Adipocyte (in vitro differentiated cells): ENCODE data around the gene APOBEC3H.

Source experiments
- DNase-seq: peaks from one replicate; pipeline ENCODE4 v3.0.0-alpha.2; 2015; ENCODE audit warnings: low read depth
- H3K27me3 ChIP-seq: replicated peaks from 2 replicates; pipeline ENCODE4 v1.7.0; 2013; ENCODE audit warnings: mild to moderate bottlenecking, low read length, moderate library complexity; ENCODE audit not compliant: control insufficient read depth, insufficient read depth
- H3K36me3 ChIP-seq: 2 replicates; pipeline ENCODE4 v1.7.0; 2013; ENCODE audit warnings: low read length, mild to moderate bottlenecking, moderate library complexity; ENCODE audit not compliant: control insufficient read depth, insufficient read depth, severe bottlenecking
- H3K4me1 ChIP-seq: 2 replicates; pipeline ENCODE4 v1.7.0; 2013; ENCODE audit warnings: mild to moderate bottlenecking, low read length, moderate library complexity; ENCODE audit not compliant: control insufficient read depth, insufficient read depth
- H3K4me3 ChIP-seq: 2 replicates; pipeline ENCODE4 v1.7.0; 2013; ENCODE audit warnings: mild to moderate bottlenecking, low read length, moderate library complexity
- H3K9ac ChIP-seq: 2 replicates; pipeline ENCODE4 v1.7.0; 2013; ENCODE audit warnings: mild to moderate bottlenecking, low read length, moderate library complexity
- H3K9me3 ChIP-seq: 2 replicates; pipeline ENCODE4 v1.7.0; 2013; ENCODE audit warnings: mild to moderate bottlenecking, low read length, moderate library complexity; ENCODE audit not compliant: control insufficient read depth

APOBEC3H gene

GRCh38 chr22:39115977-39116621 lies 19.1 kb downstream of the APOBEC3H start:
- H3K4me3 ChIP-seq, result no peak overlapping the region

GRCh38 chr22:39117585-39118191 lies 20.6 kb downstream of the APOBEC3H start:
- H3K27me3 ChIP-seq, result peaks cover 26% of the 10 kb centered on the region
- H3K36me3 ChIP-seq, result no peaks in the 10 kb centered on the region
- H3K4me1 ChIP-seq, result no peaks in the 10 kb centered on the region
- H3K9ac ChIP-seq, result no peak overlapping the region
- no peaks in the 10 kb centered on the region for H3K9me3 ChIP-seq
- DNase-seq, result peak; percentile 60
- H3K4me3 ChIP-seq, result no peak overlapping the region

More at GRCh38 chr22:39115977-39116621, 19.1 kb downstream of the APOBEC3H start:
- H3K9ac ChIP-seq, result no peak overlapping the region
- no peaks in the 10 kb centered on the region for H3K9me3 ChIP-seq
- H3K4me1 ChIP-seq, result no peaks in the 10 kb centered on the region
- no peaks in the 10 kb centered on the region for H3K36me3 ChIP-seq
- H3K27me3 ChIP-seq, result peaks cover 28% of the 10 kb centered on the region
- DNase-seq, result no peak

DNA sequence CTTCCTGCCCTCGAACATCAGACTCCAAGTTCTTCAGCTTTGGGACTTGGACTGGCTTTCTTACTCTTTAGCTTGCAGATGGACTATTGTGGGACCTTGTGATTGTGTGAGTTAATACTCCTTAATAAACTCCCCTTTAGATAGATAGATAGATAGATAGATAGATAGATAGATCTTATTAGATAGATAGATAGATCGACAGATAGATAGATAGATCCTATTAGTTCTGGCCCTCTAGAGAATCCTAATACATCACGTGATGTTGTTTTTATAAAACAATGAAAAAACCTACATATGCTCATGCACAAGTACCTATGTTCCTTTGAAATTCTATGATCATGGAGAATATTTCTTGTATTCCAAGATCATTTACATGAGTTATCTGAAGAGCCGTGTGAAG lies 23.9 kb downstream of the APOBEC3H start:
- no peaks in the 10 kb centered on the region for H3K36me3 ChIP-seq
- no peak for DNase-seq
- H3K9me3 ChIP-seq, result no peaks in the 10 kb centered on the region
- no peaks in the 10 kb centered on the region for H3K4me1 ChIP-seq
- peaks cover 8% of the 10 kb centered on the region for H3K27me3 ChIP-seq
- no peak overlapping the region for H3K4me3 ChIP-seq
- H3K9ac ChIP-seq, result no peak overlapping the region

GRCh38 chr22:39122772-39123470 lies 25.9 kb downstream of the APOBEC3H start:
- H3K36me3 ChIP-seq, result no peaks in the 10 kb centered on the region
- no peaks in the 10 kb centered on the region for H3K27me3 ChIP-seq
- H3K9ac ChIP-seq, result no peak overlapping the region
- H3K4me3 ChIP-seq, result no peak overlapping the region
- no peaks in the 10 kb centered on the region for H3K9me3 ChIP-seq
- DNase-seq, result no peak
- no peaks in the 10 kb centered on the region for H3K4me1 ChIP-seq

GRCh38 chr22:39123751-39124581 lies 26.9 kb downstream of the APOBEC3H start:
- no peak overlapping the region for H3K4me3 ChIP-seq
- H3K9ac ChIP-seq, result no peak overlapping the region
- no peaks in the 10 kb centered on the region for H3K36me3 ChIP-seq
- H3K9me3 ChIP-seq, result no peaks in the 10 kb centered on the region
- no peaks in the 10 kb centered on the region for H3K4me1 ChIP-seq
- H3K27me3 ChIP-seq, result no peaks in the 10 kb centered on the region
- DNase-seq, result no peak

GRCh38 chr22:39125622-39126021 lies 28.6 kb downstream of the APOBEC3H start:
- H3K4me1 ChIP-seq, result no peaks in the 10 kb centered on the region
- H3K9me3 ChIP-seq, result no peaks in the 10 kb centered on the region
- H3K9ac ChIP-seq, result no peak overlapping the region
- no peaks in the 10 kb centered on the region for H3K27me3 ChIP-seq
- no peak overlapping the region for H3K4me3 ChIP-seq
- no peaks in the 10 kb centered on the region for H3K36me3 ChIP-seq
- DNase-seq, result no peak

- Histone ChIP-seq H3K9ac (no peak overlapping the region), H3K9me3 (no peaks in the 10 kb centered on the region), H3K4me3 (no peak overlapping the region), H3K27me3 (no peaks in the 10 kb centered on the region), H3K4me1 (peaks cover 12% of the 10 kb centered on the region), H3K36me3 (no peaks in the 10 kb centered on the region)
- no peak for DNase-seq
Measured at GRCh38 chr22:39128508-39128907, 31.5 kb downstream of the APOBEC3H start.

DNA sequence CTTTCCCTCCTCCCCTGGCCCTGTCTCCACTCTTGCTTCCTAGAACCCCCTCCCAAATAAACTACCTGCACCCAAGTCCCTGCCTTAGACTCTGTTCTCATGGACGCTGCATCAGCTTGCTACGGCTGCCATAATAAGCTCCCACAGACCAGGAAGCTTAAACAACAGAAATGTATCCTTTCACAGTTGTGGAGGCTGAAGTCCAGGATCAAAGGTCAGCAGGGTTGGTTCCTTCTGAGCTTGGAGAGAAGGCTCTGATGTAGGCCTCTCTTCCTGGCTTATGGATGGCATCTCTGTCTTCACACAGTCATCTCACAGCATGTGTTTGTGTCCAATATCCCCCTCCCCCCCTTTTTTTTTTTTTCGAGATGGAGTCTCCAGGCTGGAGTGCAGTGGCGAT lies 32.0 kb downstream of the APOBEC3H start:
- H3K4me3 ChIP-seq, result no peak overlapping the region
- H3K4me1 ChIP-seq, result peaks cover 12% of the 10 kb centered on the region
- no peaks in the 10 kb centered on the region for H3K27me3 ChIP-seq
- H3K9me3 ChIP-seq, result no peaks in the 10 kb centered on the region
- H3K36me3 ChIP-seq, result no peaks in the 10 kb centered on the region
- no peak overlapping the region for H3K9ac ChIP-seq
- DNase-seq, result no peak

- DNase-seq, result no peak
- H3K9me3 ChIP-seq, result no peaks in the 10 kb centered on the region
- H3K36me3 ChIP-seq, result no peaks in the 10 kb centered on the region
- H3K27me3 ChIP-seq, result no peaks in the 10 kb centered on the region
- no peak overlapping the region for H3K4me3 ChIP-seq
- H3K4me1 ChIP-seq, result peaks cover 12% of the 10 kb centered on the region
- no peak overlapping the region for H3K9ac ChIP-seq
Measured at GRCh38 chr22:39129746-39130145, 32.7 kb downstream of the APOBEC3H start.

- no peak overlapping the region for H3K9ac ChIP-seq
- no peaks in the 10 kb centered on the region for H3K9me3 ChIP-seq
- H3K4me1 ChIP-seq, result peaks cover 12% of the 10 kb centered on the region
- no peak for DNase-seq
- H3K4me3 ChIP-seq, result no peak overlapping the region
- no peaks in the 10 kb centered on the region for H3K27me3 ChIP-seq
- H3K36me3 ChIP-seq, result no peaks in the 10 kb centered on the region
Measured at GRCh38 chr22:39130152-39130704, 33.2 kb downstream of the APOBEC3H start.
